ENCODE measurements around the gene NEB. TPM values are rescaled to one million over a fixed set of nuclear protein-coding genes. Genes with fewer than 3 reads are reported as not detected.

NEB gene
- total and polyA plus RNA-seq, 2 experiments from 2014 or later, result 0.40 to 1.2 TPM

DNA sequence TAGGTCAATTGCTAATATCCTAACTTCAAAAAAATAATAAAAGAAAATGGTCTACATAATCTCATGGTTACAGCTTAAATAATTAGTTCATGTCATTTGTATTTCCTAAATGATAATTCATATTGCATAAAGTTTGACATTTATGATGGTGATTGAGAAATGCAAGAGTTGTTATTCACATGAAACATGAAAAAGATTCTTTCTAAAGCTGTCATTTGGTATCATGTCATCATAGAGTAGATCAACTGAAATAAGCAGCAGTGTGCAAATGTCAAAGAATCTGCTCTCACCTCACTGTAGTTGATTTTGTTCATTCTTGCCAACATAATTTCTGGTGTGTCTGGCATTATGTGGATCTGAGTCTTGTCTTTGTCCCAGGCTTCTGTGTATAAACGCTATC lies 95.3 kb downstream of the NEB start:
- no peak overlapping the region for H3K27ac ChIP-seq
- no peaks in the 10 kb centered on the region for H3K36me3 ChIP-seq
- H3K4me3 ChIP-seq, result no peak overlapping the region
- no peak for TF ChIP-seq CTCF (IDR thresholded peaks at IDR 0.05; ENCODE audit: low read depth, low read length)
- no peaks in the 10 kb centered on the region for H3K4me1 ChIP-seq (ENCODE audit: low read depth)
- DNase-seq (ENCODE audit: low read depth in 1 of 2, low spot score in 1 of 2), result no peak
- H3K9me3 ChIP-seq (ENCODE audit: low read depth), result no peaks in the 10 kb centered on the region
- no peaks in the 10 kb centered on the region for H3K27me3 ChIP-seq

- Histone ChIP-seq H3K4me1 (ENCODE audit: low read depth) (no peaks in the 10 kb centered on the region), H3K27me3 (no peaks in the 10 kb centered on the region), H3K4me3 (no peak overlapping the region), H3K36me3 (no peaks in the 10 kb centered on the region), H3K9me3 (ENCODE audit: low read depth) (no peaks in the 10 kb centered on the region), H3K27ac (no peak overlapping the region)
- no peak for DNase-seq (ENCODE audit: low read depth in 1 of 2, low spot score in 1 of 2)
- no peak for TF ChIP-seq CTCF (IDR thresholded peaks at IDR 0.05; ENCODE audit: low read depth, low read length)
Observed at GRCh38 chr2:151638191-151638933, 95.9 kb downstream of the NEB start.

GRCh38 chr2:151637271-151637781 lies 97.0 kb downstream of the NEB start:
- DNase-seq (ENCODE audit: low read depth in 1 of 2, low spot score in 1 of 2), result no peak
- Histone ChIP-seq H3K4me1 (ENCODE audit: low read depth) (no peaks in the 10 kb centered on the region), H3K27me3 (no peaks in the 10 kb centered on the region), H3K27ac (no peak overlapping the region), H3K9me3 (ENCODE audit: low read depth) (no peaks in the 10 kb centered on the region), H3K36me3 (no peaks in the 10 kb centered on the region), H3K4me3 (no peak overlapping the region)
- no peak for TF ChIP-seq CTCF (IDR thresholded peaks at IDR 0.05; ENCODE audit: low read depth, low read length)

GRCh38 chr2:151634736-151635467 lies 99.4 kb downstream of the NEB start:
- H3K27ac ChIP-seq, result no peak overlapping the region
- no peaks in the 10 kb centered on the region for H3K27me3 ChIP-seq
- H3K4me1 ChIP-seq (ENCODE audit: low read depth), result no peaks in the 10 kb centered on the region
- H3K4me3 ChIP-seq, result no peak overlapping the region
- DNase-seq (ENCODE audit: low read depth in 1 of 2, low spot score in 1 of 2), result no peak
- no peaks in the 10 kb centered on the region for H3K9me3 ChIP-seq (ENCODE audit: low read depth)
- no peak for TF ChIP-seq CTCF (IDR thresholded peaks at IDR 0.05; ENCODE audit: low read depth, low read length)
- H3K36me3 ChIP-seq, result no peaks in the 10 kb centered on the region

GRCh38 chr2:151632993-151633565 lies 101.2 kb downstream of the NEB start:
- Histone ChIP-seq H3K4me3 (no peak overlapping the region), H3K27me3 (no peaks in the 10 kb centered on the region), H3K9me3 (ENCODE audit: low read depth) (no peaks in the 10 kb centered on the region), H3K4me1 (ENCODE audit: low read depth) (no peaks in the 10 kb centered on the region), H3K36me3 (no peaks in the 10 kb centered on the region), H3K27ac (no peak overlapping the region)
- peak in 1 of 2 donors; percentile 47 for DNase-seq (ENCODE audit: low read depth in 1 of 2, low spot score in 1 of 2)
- peak; percentile 36 for TF ChIP-seq CTCF (IDR thresholded peaks at IDR 0.05; ENCODE audit: low read depth, low read length)
